K562 (cell line): ENCODE measurements around the gene GJA10. TPM values are rescaled to one million over a fixed set of nuclear protein-coding genes. Genes with fewer than 3 reads are reported as not detected.

ENCODE experiments used
- CEBPB ChIP-seq: fragments of 450-650 bp; IDR thresholded peaks from 2 replicates; pipeline ENCODE4 v1.6.1; 2016; ENCODE audit warnings: missing genetic modification characterization, missing compliant biosample characterization
- ESRRB ChIP-seq: fragments of 250-450 bp; sonication (Bioruptor Pico); IDR thresholded peaks from 2 replicates; pipeline ENCODE4 v1.5.0; 2020; ENCODE audit warnings: mild to moderate bottlenecking, moderate library complexity, borderline replicate concordance
- JUND ChIP-seq, 2 experiments: IDR thresholded peaks; 2 replicates in 1 of 2; 3 replicates in 1 of 2; pipeline ENCODE4 v1.6.1; 2011; ENCODE audit warnings: borderline replicate concordance in 2 of 2, low read depth in 2 of 2, low read length in 2 of 2, improper control_type of control experiment in 1 of 2, missing biosample characterization in 1 of 2, missing genetic modification characterization in 1 of 2, missing genetic modification reagents in 1 of 2
- KLF1 ChIP-seq: fragments of 450-650 bp; IDR thresholded peaks from 2 replicates; pipeline ENCODE4 v1.6.1; 2016; ENCODE audit warnings: missing genetic modification characterization, missing compliant biosample characterization
- NCOA4 ChIP-seq: fragments of 450-650 bp; IDR thresholded peaks from 2 replicates; pipeline ENCODE4 v1.6.1; 2018; ENCODE audit warnings: mild to moderate bottlenecking; ENCODE audit not compliant: partially characterized antibody
- NELFE ChIP-seq: IDR thresholded peaks from 2 replicates; pipeline ENCODE4 v1.6.1; 2011; ENCODE audit warnings: mild to moderate bottlenecking; ENCODE audit not compliant: insufficient read depth, insufficient read length
- SIN3A ChIP-seq, 2 experiments: fragments of 150-350 bp in 1 of 2; IDR thresholded peaks; 2 replicates each; pipeline ENCODE4 v1.6.1; 2011 to 2016; ENCODE audit warnings: borderline replicate concordance in 2 of 2, low read depth in 2 of 2, low read length in 2 of 2, mild to moderate bottlenecking in 2 of 2, moderate library complexity in 2 of 2; ENCODE audit not compliant: control insufficient read depth in 1 of 2
- SMC3 ChIP-seq: conservative IDR thresholded peaks from 2 replicates; pipeline ENCODE4 v1.6.1; 2011; ENCODE audit warnings: low read depth, low read length, improper control_type of control experiment; ENCODE audit not compliant: insufficient read depth
- ZNF140 ChIP-seq: fragments of 250-450 bp; sonication (Bioruptor Pico); IDR thresholded peaks from 2 replicates; pipeline ENCODE4 v1.8.0; 2021; ENCODE audit warnings: moderate library complexity, mild to moderate bottlenecking, inconsistent platforms
- polyA plus RNA-seq, 8 experiments: library from polyadenylated mRNA; depleted of rRNA in 4 of 8; stranded (reverse) in 5 of 8; unstranded in 3 of 8; fragments of >200 nt; fragmentation: Nextera tagmentation in 2 of 8; fragmentation: Illumina TruSeq in 1 of 8; extraction: Ambion mirVana in 2 of 8; extraction: Trizol in 1 of 8; gene quantifications; 2 replicates each; pipeline versions ENCODE4 v1.2.1 to v1.2.3, GENCODE V29; 2011 to 2014; ENCODE audit warnings: inconsistent platforms in 1 of 8, missing spikeins in 1 of 8
- total RNA-seq, 7 experiments: library from RNA; depleted of rRNA in 6 of 7; stranded (reverse); fragments of >200 nt in 6 of 7; fragmentation: Illumina TruSeq in 2 of 7; extraction: Trizol in 2 of 7; gene quantifications; 2 replicates each; pipeline versions ENCODE4 v1.2.1 to v1.2.3, GENCODE V29; 2011 to 2021; ENCODE audit warnings: low replicate concordance in 1 of 7
- TF ChIP-seq, protein P1 (sequence below): fragments of 450-650 bp; formaldehyde crosslinking; conservative IDR thresholded peaks from 2 replicates; pipeline ENCODE4 v1.4.0; 2022; ENCODE audit warnings: mild to moderate bottlenecking, missing genetic modification characterization
- TF ChIP-seq, protein P2 (sequence below): fragments of 200-400 bp; formaldehyde crosslinking; IDR thresholded peaks from 2 replicates; pipeline ENCODE4 v1.6.1; 2017; ENCODE audit warnings: mild to moderate bottlenecking, low read depth, low read length, moderate library complexity
- TF ChIP-seq, protein P3 (sequence below), 3 experiments: IDR thresholded peaks in 2 of 3; conservative IDR thresholded peaks in 1 of 3; 2 replicates each; pipeline ENCODE4 v1.5.1; 2011 to 2012; ENCODE audit warnings: low read length in 3 of 3, mild to moderate bottlenecking in 3 of 3, control low read depth in 2 of 3, improper control_type of control experiment in 1 of 3, inconsistent platforms in 1 of 3, low read depth in 1 of 3, mixed read lengths in 1 of 3, moderate library complexity in 1 of 3; ENCODE audit not compliant: insufficient read depth in 2 of 3

The GJA10 gene
- total and polyA plus RNA-seq, 9 of the 15 experiments (the other 6 are each of a cell fraction or from before 2014, with no cell fraction given): not detected

DNA sequence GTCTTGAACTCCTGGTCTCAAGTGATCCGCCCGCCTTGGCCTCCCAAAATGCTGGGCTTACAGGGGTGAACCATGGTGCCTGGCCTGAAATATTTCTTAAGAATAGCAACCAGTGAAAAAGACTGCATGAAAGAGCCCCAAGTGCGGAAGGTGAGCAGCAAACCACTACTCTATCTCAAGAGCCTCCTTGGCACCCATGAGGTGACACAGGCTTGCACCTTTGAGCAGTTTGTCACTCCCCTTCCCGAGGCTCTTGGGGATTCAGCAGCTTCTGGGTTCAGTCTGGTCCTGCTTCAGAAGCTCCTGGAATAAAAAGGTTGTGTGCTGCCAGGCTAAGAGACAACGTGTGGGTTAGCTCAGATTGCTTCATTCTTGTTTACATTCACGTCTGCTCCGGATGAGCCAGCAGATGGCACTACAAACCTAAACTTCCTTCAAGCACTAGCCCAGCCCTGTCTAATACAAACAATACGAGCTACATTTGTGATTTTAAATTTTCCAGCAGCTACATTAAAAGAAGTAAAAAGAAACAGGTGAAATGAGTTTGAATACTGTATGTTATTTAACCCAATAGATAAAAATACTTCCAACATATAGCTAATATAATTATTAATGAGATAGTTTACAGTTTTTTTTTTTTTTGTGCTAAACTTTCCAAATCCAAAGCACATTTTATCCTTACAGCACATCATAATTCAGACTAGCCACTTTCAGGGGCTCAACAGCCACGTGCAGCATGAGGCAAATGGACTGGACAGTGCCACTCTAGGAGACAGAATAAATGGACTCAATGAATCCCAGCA, 46.2 kb downstream of the GJA10 start (continued):
- TF ChIP-seq JUND (IDR thresholded peaks at IDR 0.05; ENCODE audit: borderline replicate concordance, low read depth, low read length) (peak; percentile 34; the same call in 1 of the 2 replicates), JUND (tag; IDR thresholded peaks at IDR 0.05; ENCODE audit: borderline replicate concordance, low read depth, low read length) (no peak), NELFE (no peak), ZNF140 (CRISPR knock-in tag) (no peak), ESRRB (no peak), KLF1 (tag) (no peak), CEBPB (tag) (peak; percentile 90), SMC3 (peak; percentile 84), NCOA4 (no peak), SIN3A (IDR thresholded peaks at IDR 0.05; ENCODE audit: borderline replicate concordance in 2 of 2, control insufficient read depth in 1 of 2, low read depth in 2 of 2, low read length in 2 of 2) (no peak)
- TF ChIP-seq, protein P1, sequence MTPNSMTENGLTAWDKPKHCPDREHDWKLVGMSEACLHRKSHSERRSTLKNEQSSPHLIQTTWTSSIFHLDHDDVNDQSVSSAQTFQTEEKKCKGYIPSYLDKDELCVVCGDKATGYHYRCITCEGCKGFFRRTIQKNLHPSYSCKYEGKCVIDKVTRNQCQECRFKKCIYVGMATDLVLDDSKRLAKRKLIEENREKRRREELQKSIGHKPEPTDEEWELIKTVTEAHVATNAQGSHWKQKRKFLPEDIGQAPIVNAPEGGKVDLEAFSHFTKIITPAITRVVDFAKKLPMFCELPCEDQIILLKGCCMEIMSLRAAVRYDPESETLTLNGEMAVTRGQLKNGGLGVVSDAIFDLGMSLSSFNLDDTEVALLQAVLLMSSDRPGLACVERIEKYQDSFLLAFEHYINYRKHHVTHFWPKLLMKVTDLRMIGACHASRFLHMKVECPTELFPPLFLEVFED: no peak
- TF ChIP-seq, protein P2, sequence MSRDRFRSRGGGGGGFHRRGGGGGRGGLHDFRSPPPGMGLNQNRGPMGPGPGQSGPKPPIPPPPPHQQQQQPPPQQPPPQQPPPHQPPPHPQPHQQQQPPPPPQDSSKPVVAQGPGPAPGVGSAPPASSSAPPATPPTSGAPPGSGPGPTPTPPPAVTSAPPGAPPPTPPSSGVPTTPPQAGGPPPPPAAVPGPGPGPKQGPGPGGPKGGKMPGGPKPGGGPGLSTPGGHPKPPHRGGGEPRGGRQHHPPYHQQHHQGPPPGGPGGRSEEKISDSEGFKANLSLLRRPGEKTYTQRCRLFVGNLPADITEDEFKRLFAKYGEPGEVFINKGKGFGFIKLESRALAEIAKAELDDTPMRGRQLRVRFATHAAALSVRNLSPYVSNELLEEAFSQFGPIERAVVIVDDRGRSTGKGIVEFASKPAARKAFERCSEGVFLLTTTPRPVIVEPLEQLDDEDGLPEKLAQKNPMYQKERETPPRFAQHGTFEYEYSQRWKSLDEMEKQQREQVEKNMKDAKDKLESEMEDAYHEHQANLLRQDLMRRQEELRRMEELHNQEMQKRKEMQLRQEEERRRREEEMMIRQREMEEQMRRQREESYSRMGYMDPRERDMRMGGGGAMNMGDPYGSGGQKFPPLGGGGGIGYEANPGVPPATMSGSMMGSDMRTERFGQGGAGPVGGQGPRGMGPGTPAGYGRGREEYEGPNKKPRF: no peak
- TF ChIP-seq, protein P3, sequence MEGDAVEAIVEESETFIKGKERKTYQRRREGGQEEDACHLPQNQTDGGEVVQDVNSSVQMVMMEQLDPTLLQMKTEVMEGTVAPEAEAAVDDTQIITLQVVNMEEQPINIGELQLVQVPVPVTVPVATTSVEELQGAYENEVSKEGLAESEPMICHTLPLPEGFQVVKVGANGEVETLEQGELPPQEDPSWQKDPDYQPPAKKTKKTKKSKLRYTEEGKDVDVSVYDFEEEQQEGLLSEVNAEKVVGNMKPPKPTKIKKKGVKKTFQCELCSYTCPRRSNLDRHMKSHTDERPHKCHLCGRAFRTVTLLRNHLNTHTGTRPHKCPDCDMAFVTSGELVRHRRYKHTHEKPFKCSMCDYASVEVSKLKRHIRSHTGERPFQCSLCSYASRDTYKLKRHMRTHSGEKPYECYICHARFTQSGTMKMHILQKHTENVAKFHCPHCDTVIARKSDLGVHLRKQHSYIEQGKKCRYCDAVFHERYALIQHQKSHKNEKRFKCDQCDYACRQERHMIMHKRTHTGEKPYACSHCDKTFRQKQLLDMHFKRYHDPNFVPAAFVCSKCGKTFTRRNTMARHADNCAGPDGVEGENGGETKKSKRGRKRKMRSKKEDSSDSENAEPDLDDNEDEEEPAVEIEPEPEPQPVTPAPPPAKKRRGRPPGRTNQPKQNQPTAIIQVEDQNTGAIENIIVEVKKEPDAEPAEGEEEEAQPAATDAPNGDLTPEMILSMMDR (IDR thresholded peaks at IDR 0.05 in 2 of 3, conservative IDR thresholded peaks at IDR 0.05 in 1 of 3; ENCODE audit: insufficient read depth in 2 of 3, low read depth in 1 of 3, low read length in 3 of 3): peak; percentile 77 to 86 (median 82)
